Measurements from ENCODE around the gene SLC25A48. TPM values are rescaled to one million over a fixed set of nuclear protein-coding genes. Genes with fewer than 3 reads are reported as not detected.

The SLC25A48 gene, protein sequence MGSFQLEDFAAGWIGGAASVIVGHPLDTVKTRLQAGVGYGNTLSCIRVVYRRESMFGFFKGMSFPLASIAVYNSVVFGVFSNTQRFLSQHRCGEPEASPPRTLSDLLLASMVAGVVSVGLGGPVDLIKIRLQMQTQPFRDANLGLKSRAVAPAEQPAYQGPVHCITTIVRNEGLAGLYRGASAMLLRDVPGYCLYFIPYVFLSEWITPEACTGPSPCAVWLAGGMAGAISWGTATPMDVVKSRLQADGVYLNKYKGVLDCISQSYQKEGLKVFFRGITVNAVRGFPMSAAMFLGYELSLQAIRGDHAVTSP
- polyA plus RNA-seq (2012; ENCODE audit: missing spikeins), result not detected

DNA sequence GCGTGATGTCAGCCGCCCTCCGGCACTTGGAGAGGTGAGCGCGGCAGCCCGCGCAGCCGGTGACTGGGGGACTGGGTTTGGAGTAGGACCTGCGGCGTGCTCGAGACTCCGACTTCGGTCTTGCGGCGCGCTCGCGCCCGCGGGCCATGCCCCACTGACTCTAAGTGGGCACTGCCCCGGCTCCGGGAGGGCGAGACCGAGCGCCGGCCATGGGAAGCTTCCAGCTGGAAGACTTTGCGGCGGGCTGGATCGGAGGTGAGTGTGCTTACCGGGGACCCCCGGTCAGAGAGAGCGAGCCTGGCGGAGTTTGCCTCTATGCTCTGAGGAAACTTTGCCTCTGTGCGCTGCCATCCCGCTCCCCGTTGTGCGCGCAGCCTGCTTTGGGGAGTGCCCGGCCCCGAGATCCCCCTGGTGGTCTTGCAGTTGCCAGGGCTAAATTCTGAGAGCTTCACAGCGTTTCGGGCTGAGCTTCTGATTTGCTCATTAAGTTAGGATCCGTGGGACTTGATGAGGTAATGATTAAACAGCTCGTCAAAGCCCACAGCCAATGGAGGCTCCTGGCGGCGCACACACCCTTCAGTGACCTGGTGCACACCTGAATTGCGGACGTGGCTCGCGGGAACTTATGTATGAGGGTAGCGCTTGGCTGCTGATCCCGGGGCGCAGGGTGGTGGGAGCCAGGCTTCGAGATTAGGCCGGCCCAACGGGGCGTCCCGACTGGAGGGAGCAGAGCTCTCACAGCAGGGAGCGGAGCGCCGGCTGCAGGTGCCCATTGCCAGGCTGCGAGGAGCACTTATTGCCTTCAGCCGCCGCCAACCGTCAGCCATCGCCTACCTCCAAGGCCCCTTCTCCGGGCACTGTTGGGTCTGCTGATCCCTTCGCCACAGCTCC, at the start of gene SLC25A48:
TSS of gene SLC25A48 (plus strand) at position 25 of the 891 bp plus-strand sequence. CDS start at position 210, 185 bp downstream.
- DNase-seq (ENCODE audit: insufficient read length) (peak; percentile 63), FAIRE-seq (peak; percentile 78)
- TF ChIP-seq TAF1 (IDR thresholded peaks at IDR 0.05; ENCODE audit: borderline replicate concordance, low read depth, low read length) (no peak), POLR2A (IDR thresholded peaks at IDR 0.05; ENCODE audit: low read depth, low read length) (no peak)

DNA sequence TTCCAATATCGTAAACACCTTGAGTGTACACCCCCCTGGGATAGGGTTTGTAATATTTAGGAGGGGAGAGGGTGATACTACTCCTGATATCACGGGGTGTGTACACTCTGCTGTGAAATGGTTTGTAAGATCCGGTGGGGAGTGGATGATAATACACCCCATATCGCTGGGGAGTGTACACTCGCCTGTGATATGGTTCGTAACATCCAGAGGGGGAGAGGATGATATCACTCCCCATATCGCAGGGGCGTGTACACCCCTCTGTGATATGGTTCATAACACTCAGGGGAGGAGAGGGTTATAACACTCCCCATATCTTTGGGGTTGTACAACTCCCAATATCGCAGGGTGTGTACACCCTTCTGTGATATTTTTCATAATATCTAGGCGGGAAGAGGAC, 33.8 kb upstream of the SLC25A48 start:
- no peak for DNase-seq (ENCODE audit: insufficient read length)
- no peak for FAIRE-seq
- TF ChIP-seq POLR2A (IDR thresholded peaks at IDR 0.05; ENCODE audit: low read depth, low read length) (no peak), TAF1 (IDR thresholded peaks at IDR 0.05; ENCODE audit: borderline replicate concordance, low read depth, low read length) (no peak), POLR2AphosphoS5 (IDR thresholded peaks at IDR 0.05; ENCODE audit: low read depth, low read length) (no peak)

DNA sequence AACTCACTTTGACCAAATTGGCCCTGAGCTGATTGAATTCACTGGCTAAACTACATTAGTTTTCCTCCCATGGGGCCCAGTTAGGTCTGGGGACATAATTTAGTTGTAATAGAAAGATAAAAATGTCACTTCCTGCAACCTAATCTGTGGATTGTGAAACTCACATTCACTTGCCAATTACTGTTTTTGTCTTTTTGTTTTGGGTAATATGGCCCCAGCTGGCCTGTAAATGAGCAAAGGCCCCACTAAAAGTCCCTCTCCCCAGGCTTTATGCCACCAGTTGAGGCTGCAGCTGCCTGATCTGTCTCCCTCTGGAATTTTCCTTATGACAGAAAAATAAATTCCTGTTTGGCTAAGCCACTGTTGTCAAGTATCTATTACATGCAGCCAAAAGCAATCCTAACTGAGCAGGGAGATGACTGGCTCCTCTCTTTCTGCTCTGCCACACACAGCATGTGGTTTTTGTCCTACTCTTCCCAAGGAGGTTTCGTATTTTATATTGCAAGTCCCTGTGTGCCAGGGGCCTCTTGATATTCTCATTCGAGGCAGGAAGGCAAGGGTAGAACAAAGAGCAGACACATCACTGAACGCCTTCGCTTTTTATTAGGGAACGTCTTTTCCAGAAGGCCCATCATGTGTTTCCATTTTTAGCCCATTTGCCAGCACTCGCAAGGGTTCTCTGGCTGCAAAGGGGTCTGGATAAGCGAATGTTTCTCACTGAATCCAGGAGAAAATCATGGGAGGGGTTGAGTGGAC, 24.1 kb upstream of the SLC25A48 start:
- DNase-seq (ENCODE audit: insufficient read length) (no peak), FAIRE-seq (no peak)
- TF ChIP-seq TAF1 (IDR thresholded peaks at IDR 0.05; ENCODE audit: borderline replicate concordance, low read depth, low read length), result no peak
- no peak for TF ChIP-seq POLR2AphosphoS5 (IDR thresholded peaks at IDR 0.05; ENCODE audit: low read depth, low read length)
- no peak for TF ChIP-seq POLR2A (IDR thresholded peaks at IDR 0.05; ENCODE audit: low read depth, low read length)

DNA sequence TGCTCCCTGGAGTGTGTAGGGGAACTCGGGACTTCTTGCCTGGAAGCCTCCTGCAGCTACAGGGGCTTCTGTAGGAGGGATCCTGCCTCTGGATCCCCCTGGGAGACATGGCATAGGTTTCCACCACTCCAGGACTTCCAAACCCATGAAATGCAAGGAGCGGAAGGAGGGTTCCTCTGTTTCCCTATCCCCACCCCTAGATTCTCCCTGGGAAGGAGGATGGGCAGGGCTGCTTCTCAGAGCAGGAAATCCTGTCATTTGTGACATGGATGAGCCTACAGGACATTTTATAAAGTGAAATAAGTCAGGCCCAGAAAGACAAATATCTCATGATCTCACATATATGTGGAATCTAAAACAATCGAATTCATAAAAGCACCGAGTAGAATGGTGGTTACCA, 23.5 kb upstream of the SLC25A48 start:
- TF ChIP-seq POLR2A (IDR thresholded peaks at IDR 0.05; ENCODE audit: low read depth, low read length), result no peak
- TF ChIP-seq POLR2AphosphoS5 (IDR thresholded peaks at IDR 0.05; ENCODE audit: low read depth, low read length), result no peak
- no peak for TF ChIP-seq TAF1 (IDR thresholded peaks at IDR 0.05; ENCODE audit: borderline replicate concordance, low read depth, low read length)
- no peak for FAIRE-seq
- no peak for DNase-seq (ENCODE audit: insufficient read length)

DNA sequence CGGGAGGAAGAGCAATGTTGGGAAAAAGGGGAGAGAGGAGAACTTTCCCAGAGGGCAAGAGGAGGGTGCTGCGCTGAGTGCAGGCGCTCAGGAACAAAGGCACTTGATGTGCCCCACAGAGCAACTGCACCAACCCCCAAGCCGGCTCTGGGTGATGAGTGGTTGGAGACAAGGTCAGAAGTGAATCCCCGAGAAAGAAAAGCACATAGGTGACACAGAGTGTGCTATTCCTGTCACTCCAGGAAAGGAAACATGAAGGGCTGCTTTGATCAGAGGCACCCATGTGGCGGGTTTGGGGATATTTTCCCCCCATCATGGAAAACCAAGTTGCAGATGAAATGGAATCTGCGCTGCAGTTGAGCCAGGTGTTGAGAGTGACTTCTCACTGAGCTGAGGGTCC, 20.7 kb upstream of the SLC25A48 start:
- FAIRE-seq, result no peak

DNA sequence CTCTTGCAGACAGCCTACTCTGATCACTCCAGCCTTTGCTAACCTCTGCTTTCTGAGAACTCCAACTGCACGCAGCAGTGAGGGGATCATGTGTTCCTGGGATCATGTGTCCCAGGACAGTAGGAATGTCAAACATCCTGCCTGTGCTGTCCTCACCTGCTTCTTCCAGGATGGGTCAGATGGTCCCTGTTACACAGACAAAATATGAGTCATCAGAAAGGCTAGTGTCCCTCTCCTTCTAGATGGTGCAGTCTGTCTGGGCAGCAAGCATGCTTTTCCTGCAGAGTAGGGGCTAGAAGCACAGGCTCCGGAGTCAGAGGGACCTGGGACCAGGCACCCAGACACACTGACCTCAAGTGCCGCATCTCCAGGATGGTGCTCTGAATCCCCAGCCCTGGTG, 20.1 kb upstream of the SLC25A48 start:
- FAIRE-seq (no peak), DNase-seq (ENCODE audit: insufficient read length) (no peak)
- TF ChIP-seq POLR2AphosphoS5 (IDR thresholded peaks at IDR 0.05; ENCODE audit: low read depth, low read length), result no peak
- no peak for TF ChIP-seq TAF1 (IDR thresholded peaks at IDR 0.05; ENCODE audit: borderline replicate concordance, low read depth, low read length)
- TF ChIP-seq POLR2A (IDR thresholded peaks at IDR 0.05; ENCODE audit: low read depth, low read length), result no peak

More for the DNA sequence above, 20.7 kb upstream of the SLC25A48 start:
- TF ChIP-seq POLR2A (IDR thresholded peaks at IDR 0.05; ENCODE audit: low read depth, low read length) (no peak), POLR2AphosphoS5 (IDR thresholded peaks at IDR 0.05; ENCODE audit: low read depth, low read length) (no peak), TAF1 (IDR thresholded peaks at IDR 0.05; ENCODE audit: borderline replicate concordance, low read depth, low read length) (no peak)
- no peak for DNase-seq (ENCODE audit: insufficient read length)

DNA sequence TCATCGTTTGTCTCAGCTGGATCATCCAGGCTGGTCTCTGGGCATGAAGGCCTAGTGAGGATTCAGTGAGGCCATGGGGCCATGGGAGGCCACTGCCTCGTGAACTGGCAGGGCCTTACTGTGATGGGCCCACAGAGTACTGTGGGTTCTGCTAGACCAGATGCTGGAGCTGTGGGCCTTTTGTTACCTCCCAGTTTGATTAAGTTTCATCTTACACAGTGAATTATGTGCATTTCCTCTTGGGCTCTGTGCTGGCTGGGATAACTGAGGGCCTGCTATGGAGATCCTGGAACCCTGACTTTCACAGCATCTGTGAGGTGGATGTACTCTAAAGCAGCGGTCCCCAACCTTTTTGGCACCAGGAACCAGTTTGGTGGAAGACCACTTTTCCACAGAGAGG, 19.7 kb upstream of the SLC25A48 start:
- DNase-seq (ENCODE audit: insufficient read length), result no peak
- no peak for FAIRE-seq
- TF ChIP-seq TAF1 (IDR thresholded peaks at IDR 0.05; ENCODE audit: borderline replicate concordance, low read depth, low read length) (no peak), POLR2AphosphoS5 (IDR thresholded peaks at IDR 0.05; ENCODE audit: low read depth, low read length) (no peak), POLR2A (IDR thresholded peaks at IDR 0.05; ENCODE audit: low read depth, low read length) (no peak)

DNA sequence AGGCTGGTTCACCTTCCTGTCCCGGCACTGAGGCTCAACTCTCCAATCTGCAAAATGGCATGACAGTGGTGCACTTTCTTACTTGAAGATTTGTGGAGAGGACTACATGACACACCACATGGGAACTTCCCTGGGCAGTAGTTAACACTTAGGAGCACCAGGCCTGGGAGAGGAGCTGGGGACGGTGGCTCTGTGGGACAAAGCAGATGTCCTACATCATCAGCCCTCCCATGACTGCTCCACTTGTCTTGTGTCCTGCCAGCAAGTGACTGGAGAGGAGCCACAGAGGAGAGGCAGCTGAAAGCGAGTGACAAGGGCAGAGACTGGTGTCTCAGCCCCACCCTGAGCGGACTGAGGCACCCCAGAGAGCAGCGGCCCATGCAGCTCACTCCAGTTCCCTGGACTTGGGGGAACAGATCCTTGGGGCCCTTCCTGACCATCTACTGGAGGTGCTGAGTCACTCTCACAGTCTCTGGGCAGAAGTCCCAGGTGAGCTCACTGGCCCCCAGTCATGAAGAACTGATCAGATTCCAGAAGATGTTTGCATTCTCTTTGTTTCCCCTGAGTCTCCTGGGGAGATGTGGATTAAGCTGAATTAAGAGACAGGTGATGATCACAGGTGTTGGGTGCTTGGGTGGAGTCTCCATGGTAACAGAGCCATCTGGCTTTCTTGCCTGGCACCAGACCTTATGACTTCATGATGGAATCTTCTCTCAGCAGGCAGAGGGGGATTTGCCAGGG, 13.2 kb upstream of the SLC25A48 start:
- no peak for TF ChIP-seq POLR2AphosphoS5 (IDR thresholded peaks at IDR 0.05; ENCODE audit: low read depth, low read length)
- no peak for TF ChIP-seq TAF1 (IDR thresholded peaks at IDR 0.05; ENCODE audit: borderline replicate concordance, low read depth, low read length)
- TF ChIP-seq POLR2A (IDR thresholded peaks at IDR 0.05; ENCODE audit: low read depth, low read length), result no peak
- no peak for DNase-seq (ENCODE audit: insufficient read length)
- FAIRE-seq, result no peak

DNA sequence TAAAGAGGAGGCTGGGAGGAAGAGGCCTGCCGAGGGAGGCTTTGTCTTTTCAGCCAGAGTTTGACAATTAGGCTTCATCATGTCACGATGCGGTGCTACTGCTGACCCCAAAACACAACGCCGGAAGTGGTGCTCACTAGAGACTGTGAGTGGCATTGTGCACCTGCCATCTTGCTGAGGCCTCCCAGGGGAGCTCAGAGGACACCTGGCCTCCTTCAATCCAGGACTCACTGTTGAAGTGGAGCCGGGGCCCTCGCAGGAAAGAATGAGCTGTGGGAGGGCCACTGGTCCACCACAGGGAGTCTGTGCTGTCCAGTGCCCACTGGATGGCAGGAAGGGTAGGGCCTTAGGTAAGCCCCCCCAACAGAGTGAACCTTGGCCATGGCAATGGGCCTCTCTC, 12.7 kb upstream of the SLC25A48 start:
- TF ChIP-seq TAF1 (IDR thresholded peaks at IDR 0.05; ENCODE audit: borderline replicate concordance, low read depth, low read length), result no peak
- TF ChIP-seq POLR2A (IDR thresholded peaks at IDR 0.05; ENCODE audit: low read depth, low read length), result no peak
- TF ChIP-seq POLR2AphosphoS5 (IDR thresholded peaks at IDR 0.05; ENCODE audit: low read depth, low read length), result no peak
- DNase-seq (ENCODE audit: insufficient read length) (no peak), FAIRE-seq (no peak)

DNA sequence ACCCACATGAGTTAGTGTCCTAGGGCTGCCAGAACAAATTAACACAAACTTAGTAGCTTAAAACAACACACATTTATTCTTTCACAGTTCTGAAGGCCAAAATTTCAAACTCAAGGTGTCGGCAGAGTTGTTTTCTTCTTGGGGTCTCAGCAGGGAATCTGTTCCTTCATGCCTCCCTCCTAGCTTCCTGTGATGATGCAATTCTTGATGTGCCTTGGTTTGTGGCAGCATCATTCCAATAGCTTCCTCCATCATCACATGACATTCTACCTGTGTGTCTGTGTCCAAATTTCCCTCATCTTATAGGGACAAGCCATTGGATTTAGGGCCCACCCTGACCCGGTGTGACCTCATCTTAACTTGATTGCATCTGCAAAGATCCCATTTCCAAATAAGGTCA, 12.2 kb upstream of the SLC25A48 start:
- no peak for FAIRE-seq
- no peak for DNase-seq (ENCODE audit: insufficient read length)
- no peak for TF ChIP-seq TAF1 (IDR thresholded peaks at IDR 0.05; ENCODE audit: borderline replicate concordance, low read depth, low read length)
- TF ChIP-seq POLR2AphosphoS5 (IDR thresholded peaks at IDR 0.05; ENCODE audit: low read depth, low read length), result no peak
- TF ChIP-seq POLR2A (IDR thresholded peaks at IDR 0.05; ENCODE audit: low read depth, low read length), result no peak

Measured in GM12892 (cell line).